Breast epithelium (tissue), 4 donors: ENCODE data around the gene HIP1R. TPM values are rescaled to one million over a fixed set of nuclear protein-coding genes. Genes with fewer than 3 reads are reported as not detected.

Source experiments
- DNase-seq, 2 donors: peaks; one replicate each; pipeline ENCODE4 v3.0.0-alpha.2; 2019; ENCODE audit warnings: low spot score in 2 of 2
- H3K27ac ChIP-seq, 2 donors: fragments of 200-600 bp; sonication (generic) in 1 of 2; one replicate each; pipeline ENCODE4 v1.5.1; 2016 to 2019; ENCODE audit warnings: mild to moderate bottlenecking in 1 of 2
- H3K27me3 ChIP-seq, 2 donors: fragments of 200-600 bp; sonication (generic) in 1 of 2; one replicate each; pipeline versions ENCODE4 v1.5.1 to v1.6.0; 2017 to 2019; ENCODE audit warnings: control low read depth in 1 of 2, mild to moderate bottlenecking in 1 of 2
- H3K36me3 ChIP-seq: fragments of 200-600 bp; one replicate; pipeline ENCODE4 v1.5.1; 2019
- H3K4me1 ChIP-seq, 2 donors: fragments of 200-600 bp; sonication (generic); one replicate each; pipeline ENCODE4 v1.5.1; 2016 to 2019; ENCODE audit warnings: control low read depth in 1 of 2
- H3K4me3 ChIP-seq, 3 donors: fragments of 200-600 bp; sonication (generic); 1 replicate in 2 of 3; 2 replicates in 1 of 3; pipeline ENCODE4 v1.5.1; 2016 to 2019; ENCODE audit warnings: mild to moderate bottlenecking in 3 of 3, moderate library complexity in 2 of 3
- H3K9me3 ChIP-seq, 2 donors: fragments of 200-600 bp; sonication (generic) in 1 of 2; one replicate each; pipeline ENCODE4 v1.5.1; 2016 to 2019; ENCODE audit warnings: control low read depth in 1 of 2
- POLR2A ChIP-seq: fragments of 450-650 bp; IDR thresholded peaks from one replicate; pipeline ENCODE4 v1.6.1; 2016; ENCODE audit warnings: antibody characterized with exemption, mild to moderate bottlenecking, moderate library complexity
- POLR2AphosphoS5 ChIP-seq, 3 donors: sonication (generic); formaldehyde crosslinking; IDR thresholded peaks; one replicate each; pipeline ENCODE4 v1.6.1; 2017; ENCODE audit warnings: antibody characterized with exemption in 3 of 3
- intact Hi-C: fragments of 100-400 bp; cut with DNase I; formaldehyde crosslinking; loops from one replicate; pipeline ENCODE4 v1.15.1; 2023; ENCODE audit warnings: low total_unique reads
- total RNA-seq, 3 donors: library from RNA; depleted of rRNA; stranded (reverse); fragments of >200 nt; gene quantifications; one replicate each; pipeline ENCODE4 v1.1.0, GENCODE V29; 2016
- TF ChIP-seq, protein P1 (sequence below), 3 donors: fragments of 450-650 bp; IDR thresholded peaks; one replicate each; pipeline ENCODE4 v1.5.1; 2016 to 2017; ENCODE audit warnings: antibody characterized with exemption in 3 of 3, mild to moderate bottlenecking in 3 of 3, moderate library complexity in 3 of 3

Gene HIP1R
- total RNA-seq, 3 donors from 2014 or later: 17.8 to 83.3 (median 49.5) TPM

DNA sequence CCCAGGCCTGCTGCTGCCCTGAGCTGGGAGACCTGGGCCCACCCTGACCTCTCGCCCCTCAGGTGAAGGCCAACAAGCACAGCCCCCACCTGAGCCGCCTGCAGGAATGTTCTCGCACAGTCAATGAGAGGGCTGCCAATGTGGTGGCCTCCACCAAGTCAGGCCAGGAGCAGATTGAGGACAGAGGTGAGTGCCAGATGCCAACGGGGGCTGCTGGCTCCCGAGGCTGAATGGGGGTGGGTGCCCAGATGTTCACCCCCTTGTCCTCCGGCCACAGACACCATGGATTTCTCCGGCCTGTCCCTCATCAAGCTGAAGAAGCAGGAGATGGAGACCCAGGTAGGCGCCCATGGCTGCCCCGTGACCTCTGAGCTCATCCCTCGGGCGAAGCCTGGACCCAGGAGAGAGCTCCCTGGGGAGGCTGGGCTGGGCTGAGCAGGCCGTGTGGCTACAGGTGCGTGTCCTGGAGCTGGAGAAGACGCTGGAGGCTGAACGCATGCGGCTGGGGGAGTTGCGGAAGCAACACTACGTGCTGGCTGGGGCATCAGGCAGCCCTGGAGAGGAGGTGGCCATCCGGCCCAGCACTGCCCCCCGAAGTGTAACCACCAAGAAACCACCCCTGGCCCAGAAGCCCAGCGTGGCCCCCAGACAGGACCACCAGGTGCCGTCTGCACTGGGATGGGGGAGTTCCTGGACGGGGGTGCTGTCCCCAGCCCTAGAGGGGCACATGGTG is 25.8 kb downstream of the HIP1R start:
- Histone ChIP-seq H3K27ac (peak overlapping the region; percentile 84 to 92), H3K9me3 (no peaks in the 10 kb centered on the region), H3K4me3 (no peak overlapping the region), H3K4me1 (peaks cover 4 to 29% of the 10 kb centered on the region in 2 donors), H3K36me3 (no peaks in the 10 kb centered on the region), H3K27me3 (no peaks in the 10 kb centered on the region)
- DNase-seq: no peak
- intact Hi-C loops: loop anchor here (5.0 kb wide), 1 partner anchor 86 kb away; no protein-coding TSS in a partner anchor
- TF ChIP-seq, protein P1, sequence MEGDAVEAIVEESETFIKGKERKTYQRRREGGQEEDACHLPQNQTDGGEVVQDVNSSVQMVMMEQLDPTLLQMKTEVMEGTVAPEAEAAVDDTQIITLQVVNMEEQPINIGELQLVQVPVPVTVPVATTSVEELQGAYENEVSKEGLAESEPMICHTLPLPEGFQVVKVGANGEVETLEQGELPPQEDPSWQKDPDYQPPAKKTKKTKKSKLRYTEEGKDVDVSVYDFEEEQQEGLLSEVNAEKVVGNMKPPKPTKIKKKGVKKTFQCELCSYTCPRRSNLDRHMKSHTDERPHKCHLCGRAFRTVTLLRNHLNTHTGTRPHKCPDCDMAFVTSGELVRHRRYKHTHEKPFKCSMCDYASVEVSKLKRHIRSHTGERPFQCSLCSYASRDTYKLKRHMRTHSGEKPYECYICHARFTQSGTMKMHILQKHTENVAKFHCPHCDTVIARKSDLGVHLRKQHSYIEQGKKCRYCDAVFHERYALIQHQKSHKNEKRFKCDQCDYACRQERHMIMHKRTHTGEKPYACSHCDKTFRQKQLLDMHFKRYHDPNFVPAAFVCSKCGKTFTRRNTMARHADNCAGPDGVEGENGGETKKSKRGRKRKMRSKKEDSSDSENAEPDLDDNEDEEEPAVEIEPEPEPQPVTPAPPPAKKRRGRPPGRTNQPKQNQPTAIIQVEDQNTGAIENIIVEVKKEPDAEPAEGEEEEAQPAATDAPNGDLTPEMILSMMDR (IDR thresholded peaks at IDR 0.05): no peak
- TF ChIP-seq POLR2A (no peak), POLR2AphosphoS5 (IDR thresholded peaks at IDR 0.05) (no peak)

DNA sequence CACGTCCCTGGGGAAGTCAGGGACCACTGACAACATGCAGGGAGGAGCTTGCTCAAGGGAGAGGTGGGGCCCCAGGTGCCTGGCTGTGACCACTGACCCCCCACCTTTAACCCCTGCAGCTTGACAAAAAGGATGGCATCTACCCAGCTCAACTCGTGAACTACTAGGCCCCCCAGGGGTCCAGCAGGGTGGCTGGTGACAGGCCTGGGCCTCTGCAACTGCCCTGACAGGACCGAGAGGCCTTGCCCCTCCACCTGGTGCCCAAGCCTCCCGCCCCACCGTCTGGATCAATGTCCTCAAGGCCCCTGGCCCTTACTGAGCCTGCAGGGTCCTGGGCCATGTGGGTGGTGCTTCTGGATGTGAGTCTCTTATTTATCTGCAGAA is 26.3 kb downstream of the HIP1R start:
- Histone ChIP-seq H3K4me3 (no peak overlapping the region), H3K9me3 (no peaks in the 10 kb centered on the region), H3K36me3 (no peaks in the 10 kb centered on the region), H3K27me3 (no peaks in the 10 kb centered on the region), H3K27ac (peak overlapping the region; percentile 84 to 92), H3K4me1 (peaks cover 4 to 29% of the 10 kb centered on the region in 2 donors)
- intact Hi-C loops: loop anchor here (5.0 kb wide), 1 partner anchor 86 kb away; no protein-coding TSS in a partner anchor
- TF ChIP-seq POLR2A: no peak
- TF ChIP-seq POLR2AphosphoS5 (IDR thresholded peaks at IDR 0.05): no peak
- TF ChIP-seq, protein P1 (IDR thresholded peaks at IDR 0.05): no peak
- DNase-seq: peak in 1 of 2 donors; percentile 45

DNA sequence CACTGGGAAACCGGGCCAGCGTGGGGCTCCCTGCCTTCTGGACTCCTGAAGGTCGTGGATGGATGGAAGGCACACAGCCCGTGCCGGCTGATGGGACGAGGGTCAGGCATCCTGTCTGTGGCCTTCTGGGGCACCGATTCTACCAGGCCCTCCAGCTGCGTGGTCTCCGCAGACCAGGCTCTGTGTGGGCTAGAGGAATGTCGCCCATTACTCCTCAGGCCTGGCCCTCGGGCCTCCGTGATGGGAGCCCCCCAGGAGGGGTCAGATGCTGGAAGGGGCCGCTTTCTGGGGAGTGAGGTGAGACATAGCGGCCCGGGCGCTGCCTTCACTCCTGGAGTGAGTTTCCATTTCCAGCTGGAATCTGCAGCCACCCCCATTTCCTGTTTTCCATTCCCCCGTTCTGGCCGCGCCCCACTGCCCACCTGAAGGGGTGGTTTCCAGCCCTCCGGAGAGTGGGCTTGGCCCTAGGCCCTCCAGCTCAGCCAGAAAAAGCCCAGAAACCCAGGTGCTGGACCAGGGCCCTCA is 26.9 kb downstream of the HIP1R start:
- H3K36me3 ChIP-seq: no peaks in the 10 kb centered on the region
- H3K27me3 ChIP-seq: no peaks in the 10 kb centered on the region
- H3K4me3 ChIP-seq: peak overlapping the region in 1 of 3 donors; percentile 35
- TF ChIP-seq, protein P1 (IDR thresholded peaks at IDR 0.05): no peak
- TF ChIP-seq POLR2A (no peak), POLR2AphosphoS5 (IDR thresholded peaks at IDR 0.05) (no peak)
- H3K9me3 ChIP-seq: no peaks in the 10 kb centered on the region
- peak in 1 of 2 donors; percentile 48 for DNase-seq
- H3K27ac ChIP-seq: peak overlapping the region; percentile 84 to 92
- peaks cover 4 to 29% of the 10 kb centered on the region in 2 donors for H3K4me1 ChIP-seq
- intact Hi-C loops: loop anchor here (5.0 kb wide), 1 partner anchor 85 kb away; no protein-coding TSS in a partner anchor

DNA sequence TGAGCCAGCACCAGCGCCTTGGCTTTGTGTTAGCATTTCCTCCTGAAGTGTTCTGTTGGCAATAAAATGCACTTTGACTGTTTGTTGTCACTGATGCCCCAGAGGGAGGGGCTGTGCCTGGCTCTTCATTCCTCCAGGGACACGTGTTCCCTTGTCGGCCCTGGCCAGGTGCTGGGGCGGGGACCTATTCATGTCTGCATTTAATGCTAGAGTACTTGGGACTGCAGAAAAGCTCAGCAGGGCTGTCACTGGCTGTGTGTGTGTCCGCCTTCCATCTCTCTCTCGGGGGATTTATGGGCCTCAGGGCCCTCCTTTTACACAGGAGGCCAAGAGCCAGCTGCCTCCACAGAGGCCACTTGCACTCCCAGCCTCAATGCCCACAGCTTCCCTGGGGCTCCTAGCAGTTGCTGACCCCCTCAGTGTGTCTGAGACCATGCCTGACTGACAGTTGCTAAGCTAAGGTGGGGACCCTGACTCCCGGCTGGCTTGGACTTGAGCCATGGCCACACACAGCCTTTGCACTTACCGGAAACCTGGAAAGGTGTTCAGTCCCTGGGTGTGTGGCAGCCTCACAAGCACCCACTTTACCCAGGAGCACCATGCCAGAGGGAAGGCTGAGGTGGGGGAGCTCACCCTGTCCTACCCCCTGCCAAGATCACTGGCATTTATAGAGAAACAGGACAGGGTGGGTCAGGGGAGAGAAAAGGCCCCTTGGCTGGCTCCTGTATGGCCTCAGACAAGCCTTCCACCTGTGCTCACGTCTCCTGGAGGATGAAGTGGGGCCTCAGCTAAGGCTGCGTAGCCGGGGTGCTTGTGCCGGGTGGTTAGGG is 27.8 kb downstream of the HIP1R start:
- intact Hi-C loops: loop anchor here (5.0 kb wide), 1 partner anchor 84 kb away; no protein-coding TSS in a partner anchor
- H3K27me3 ChIP-seq: no peaks in the 10 kb centered on the region
- DNase-seq: peak; percentile 85 to 94
- no peak overlapping the region for H3K4me3 ChIP-seq
- TF ChIP-seq, protein P1 (IDR thresholded peaks at IDR 0.05): no peak
- peak in 1 of 3 donors; percentile 59 for TF ChIP-seq POLR2AphosphoS5 (IDR thresholded peaks at IDR 0.05)
- no peaks in the 10 kb centered on the region for H3K36me3 ChIP-seq
- H3K9me3 ChIP-seq: no peaks in the 10 kb centered on the region
- H3K4me1 ChIP-seq: peaks cover 4 to 29% of the 10 kb centered on the region in 2 donors
- H3K27ac ChIP-seq: peak overlapping the region; percentile 84 to 92
